NOMO-1 treated with DMSO at 0.1 percent for 48 hours (cell line): ENCODE results near the gene ANKAR.
"Not testable (repeated sequence)": the region's sequence is repeated elsewhere in the genome, so short reads cannot be mapped to it uniquely, and the experiment has no call there.

Experiments used
- DNase-seq: peaks from one replicate; lab custom pipeline; 2025; ENCODE audit not compliant: unreplicated experiment; lab: John Stamatoyannopoulos, UW

ANKAR gene

DNA sequence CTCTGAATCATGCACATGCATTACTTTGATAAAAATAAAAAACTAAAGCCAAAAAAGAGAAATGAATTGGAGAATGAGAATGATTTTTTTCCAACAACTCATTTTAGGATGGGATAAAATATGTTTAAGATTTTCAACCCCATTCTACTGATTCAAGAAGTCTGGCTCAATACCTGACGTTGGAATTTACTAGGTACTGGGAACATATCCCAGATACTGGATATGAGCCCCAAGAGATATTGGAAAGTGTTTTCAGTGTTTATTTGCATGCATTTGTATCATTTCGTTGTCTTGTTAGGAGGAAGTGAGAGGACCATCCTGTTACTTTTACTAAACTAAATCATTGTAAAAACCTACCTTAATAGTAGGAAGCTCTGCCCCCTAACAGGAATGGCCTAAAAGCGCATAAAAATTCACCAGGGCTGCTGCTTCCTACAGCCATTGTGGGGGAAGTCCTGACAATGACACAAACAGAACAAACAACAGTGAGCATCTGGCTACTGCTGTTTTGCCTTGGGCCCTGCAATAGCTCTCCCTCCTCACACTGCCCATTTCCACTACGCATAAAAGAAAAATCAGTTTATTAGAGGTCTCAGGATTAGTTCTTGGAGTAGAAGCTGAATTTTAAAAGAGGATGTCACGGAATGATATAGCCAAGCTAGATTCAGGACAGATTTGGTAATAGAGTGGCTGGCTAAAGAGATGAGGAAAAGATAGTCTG is 35.2 kb downstream of the ANKAR start:
- no peak for DNase-seq

DNA sequence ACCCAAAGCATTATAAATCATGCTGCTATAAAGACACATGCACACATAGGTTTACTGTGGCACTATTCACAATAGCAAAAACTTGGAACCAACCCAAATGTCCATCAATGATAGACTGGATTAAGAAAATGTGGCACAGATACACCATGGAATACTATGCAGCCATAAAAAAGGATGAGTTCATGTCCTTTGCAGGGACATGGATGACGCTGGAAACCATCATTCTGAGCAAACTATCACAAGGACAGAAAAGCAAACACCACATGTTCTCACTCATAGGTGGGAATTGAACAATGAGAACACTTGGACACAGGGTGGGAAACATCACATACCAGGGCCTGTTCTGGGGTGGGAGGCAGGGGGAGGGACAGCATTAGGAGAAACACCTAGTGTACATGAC is 43.1 kb downstream of the ANKAR start:
- not testable (repeated sequence) for DNase-seq

DNA sequence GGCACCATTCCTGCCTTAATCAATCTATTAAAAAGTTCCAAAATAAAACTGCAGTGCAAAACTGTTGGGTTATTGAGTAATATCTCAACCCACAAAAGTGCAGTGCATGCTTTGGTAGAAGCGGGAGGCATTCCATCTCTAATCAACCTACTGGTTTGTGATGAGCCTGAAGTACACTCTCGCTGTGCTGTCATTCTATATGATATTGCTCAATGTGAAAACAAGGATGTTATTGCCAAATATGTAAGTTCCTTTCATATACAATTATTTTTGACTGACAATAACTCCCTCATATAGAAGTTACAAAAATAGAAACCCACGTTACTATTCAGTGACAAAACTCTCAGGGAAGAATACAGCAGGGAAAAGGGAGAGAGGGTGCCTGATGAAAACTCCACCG is 45.1 kb downstream of the ANKAR start:
- peak; percentile 64 for DNase-seq

DNA sequence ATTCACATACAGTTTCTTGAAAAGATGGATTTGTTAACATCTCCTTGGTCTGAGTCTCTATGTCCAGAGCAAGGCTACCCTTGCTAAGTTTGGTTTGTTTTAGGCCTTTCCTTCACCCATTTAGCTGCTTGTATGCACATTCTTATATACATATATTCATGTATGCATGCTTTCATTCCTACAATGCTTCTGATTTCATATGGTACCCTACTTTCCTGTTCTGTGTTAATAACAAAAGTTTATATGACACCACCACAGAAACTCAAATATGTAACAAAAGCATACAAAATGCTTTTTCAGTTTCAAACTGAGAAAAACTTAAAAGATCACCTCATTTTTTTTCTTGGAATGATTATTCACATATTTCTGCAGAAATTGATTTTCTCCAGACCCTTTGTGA is 48.7 kb downstream of the ANKAR start:
- DNase-seq = no peak
